ENCODE measurements around the gene STOM. TPM values are rescaled to one million over a fixed set of nuclear protein-coding genes. Genes with fewer than 3 reads are reported as not detected.

Gene STOM
- total RNA-seq, 4 donors from 2014 or later = 78.2 to 195 (median 111) TPM

GRCh38 chr9:121328876-121329681 lies 41.0 kb downstream of the STOM start:
- Histone ChIP-seq H3K9me3 (no peaks in the 10 kb centered on the region), H3K27me3 (no peaks in the 10 kb centered on the region), H3K4me1 (peaks cover 3 to 15% (median 7%) of the 10 kb centered on the region in 4 donors), H3K36me3 (peaks cover 0 to 62% (median 35%) of the 10 kb centered on the region in 4 donors), H3K27ac (peak overlapping the region; percentile 77 to 87 (median 84)), H3K4me3 (no peak overlapping the region)
- 89% methylated on average over 16 of the region's 16 CpGs; no CpG with 5 or more reads in 1 of the 2 donors for WGBS, 2 donors (ENCODE audit: low coverage in 1 of 2)
- in situ Hi-C loops (cut with MboI; ENCODE audit: low pct_ligation_motif_present in 1 of 4, low pct_unique_long_range_greater_than_20kb in 1 of 4, low sequenced_read_pairs in 3 of 4) (no loop called here), intact Hi-C loops (cut with DNase I; ENCODE audit: low total_unique reads) (no loop called here)
- no peak for TF ChIP-seq POLR2AphosphoS5 (IDR thresholded peaks at IDR 0.05)
- TF ChIP-seq EP300 (IDR thresholded peaks at IDR 0.05; ENCODE audit: low read depth) = no peak
- no peak for TF ChIP-seq POLR2A (IDR thresholded peaks at IDR 0.05)
- TF ChIP-seq, protein P1, sequence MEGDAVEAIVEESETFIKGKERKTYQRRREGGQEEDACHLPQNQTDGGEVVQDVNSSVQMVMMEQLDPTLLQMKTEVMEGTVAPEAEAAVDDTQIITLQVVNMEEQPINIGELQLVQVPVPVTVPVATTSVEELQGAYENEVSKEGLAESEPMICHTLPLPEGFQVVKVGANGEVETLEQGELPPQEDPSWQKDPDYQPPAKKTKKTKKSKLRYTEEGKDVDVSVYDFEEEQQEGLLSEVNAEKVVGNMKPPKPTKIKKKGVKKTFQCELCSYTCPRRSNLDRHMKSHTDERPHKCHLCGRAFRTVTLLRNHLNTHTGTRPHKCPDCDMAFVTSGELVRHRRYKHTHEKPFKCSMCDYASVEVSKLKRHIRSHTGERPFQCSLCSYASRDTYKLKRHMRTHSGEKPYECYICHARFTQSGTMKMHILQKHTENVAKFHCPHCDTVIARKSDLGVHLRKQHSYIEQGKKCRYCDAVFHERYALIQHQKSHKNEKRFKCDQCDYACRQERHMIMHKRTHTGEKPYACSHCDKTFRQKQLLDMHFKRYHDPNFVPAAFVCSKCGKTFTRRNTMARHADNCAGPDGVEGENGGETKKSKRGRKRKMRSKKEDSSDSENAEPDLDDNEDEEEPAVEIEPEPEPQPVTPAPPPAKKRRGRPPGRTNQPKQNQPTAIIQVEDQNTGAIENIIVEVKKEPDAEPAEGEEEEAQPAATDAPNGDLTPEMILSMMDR (IDR thresholded peaks at IDR 0.05) = no peak
- no peak for DNase-seq

- H3K36me3 ChIP-seq = peaks cover 0 to 67% (median 37%) of the 10 kb centered on the region in 4 donors
- intact Hi-C loops (cut with DNase I; ENCODE audit: low total_unique reads) = no loop called here
- no peaks in the 10 kb centered on the region for H3K9me3 ChIP-seq
- H3K4me3 ChIP-seq = no peak overlapping the region
- peaks cover 3 to 15% (median 7%) of the 10 kb centered on the region in 4 donors for H3K4me1 ChIP-seq
- no peak for TF ChIP-seq EP300 (IDR thresholded peaks at IDR 0.05; ENCODE audit: low read depth)
- TF ChIP-seq POLR2A (IDR thresholded peaks at IDR 0.05) = no peak
- no peak for TF ChIP-seq POLR2AphosphoS5 (IDR thresholded peaks at IDR 0.05)
- TF ChIP-seq, protein P1 (IDR thresholded peaks at IDR 0.05) = no peak
- H3K27me3 ChIP-seq = no peaks in the 10 kb centered on the region
- H3K27ac ChIP-seq = peak overlapping the region; percentile 77 to 87 (median 84)
- DNase-seq = no peak
- WGBS, 2 donors (ENCODE audit: low coverage in 1 of 2) = 81% methylated on average over 8 of the region's 8 CpGs; no CpG with 5 or more reads in 1 of the 2 donors
- in situ Hi-C loops (cut with MboI; ENCODE audit: low pct_ligation_motif_present in 1 of 4, low pct_unique_long_range_greater_than_20kb in 1 of 4, low sequenced_read_pairs in 3 of 4) = no loop called here
Observed at GRCh38 chr9:121328476-121328875, 41.6 kb downstream of the STOM start.

- Histone ChIP-seq H3K4me1 (peaks cover 6 to 23% (median 7%) of the 10 kb centered on the region in 4 donors), H3K27me3 (no peaks in the 10 kb centered on the region), H3K4me3 (no peak overlapping the region), H3K36me3 (peaks cover 0 to 68% (median 36%) of the 10 kb centered on the region in 4 donors), H3K9me3 (no peaks in the 10 kb centered on the region), H3K27ac (peak overlapping the region; percentile 77 to 87 (median 84))
- intact Hi-C loops (cut with DNase I; ENCODE audit: low total_unique reads) = no loop called here
- DNase-seq = no peak
- TF ChIP-seq POLR2A (IDR thresholded peaks at IDR 0.05) (no peak), POLR2AphosphoS5 (IDR thresholded peaks at IDR 0.05) (no peak), EP300 (IDR thresholded peaks at IDR 0.05; ENCODE audit: low read depth) (no peak)
- TF ChIP-seq, protein P1 (IDR thresholded peaks at IDR 0.05) = no peak
- in situ Hi-C loops (cut with MboI; ENCODE audit: low pct_ligation_motif_present in 1 of 4, low pct_unique_long_range_greater_than_20kb in 1 of 4, low sequenced_read_pairs in 3 of 4) = no loop called here
- 80 to 93% methylated on average over 1 to 11 of the region's 11 CpGs for WGBS, 2 donors (ENCODE audit: low coverage in 1 of 2)
Observed at GRCh38 chr9:121326901-121327613, 43.0 kb downstream of the STOM start.
